ENCODE results near the gene ADARB2.

ADARB2 gene

DNA sequence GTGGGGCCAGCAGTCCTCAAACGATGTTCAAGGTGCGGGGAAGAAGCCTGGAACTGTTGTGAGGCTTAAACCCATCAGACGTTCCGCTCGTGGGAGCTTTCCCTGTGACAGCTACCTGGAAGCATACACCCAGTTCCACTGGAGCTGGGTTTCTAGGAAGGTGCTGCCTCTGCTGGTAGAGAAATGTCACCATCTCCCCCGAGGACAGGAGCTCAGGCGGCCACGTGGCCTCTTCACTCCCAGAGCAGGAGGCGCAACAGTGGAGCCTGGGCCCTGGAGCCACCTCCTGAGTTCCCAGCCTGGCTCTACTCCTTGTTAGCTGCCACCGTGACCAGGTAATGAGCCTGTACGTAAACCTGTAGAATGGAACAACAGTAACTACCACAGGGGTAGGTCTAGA, 156.1 kb downstream of the ADARB2 start:
- TF ChIP-seq, protein P1, sequence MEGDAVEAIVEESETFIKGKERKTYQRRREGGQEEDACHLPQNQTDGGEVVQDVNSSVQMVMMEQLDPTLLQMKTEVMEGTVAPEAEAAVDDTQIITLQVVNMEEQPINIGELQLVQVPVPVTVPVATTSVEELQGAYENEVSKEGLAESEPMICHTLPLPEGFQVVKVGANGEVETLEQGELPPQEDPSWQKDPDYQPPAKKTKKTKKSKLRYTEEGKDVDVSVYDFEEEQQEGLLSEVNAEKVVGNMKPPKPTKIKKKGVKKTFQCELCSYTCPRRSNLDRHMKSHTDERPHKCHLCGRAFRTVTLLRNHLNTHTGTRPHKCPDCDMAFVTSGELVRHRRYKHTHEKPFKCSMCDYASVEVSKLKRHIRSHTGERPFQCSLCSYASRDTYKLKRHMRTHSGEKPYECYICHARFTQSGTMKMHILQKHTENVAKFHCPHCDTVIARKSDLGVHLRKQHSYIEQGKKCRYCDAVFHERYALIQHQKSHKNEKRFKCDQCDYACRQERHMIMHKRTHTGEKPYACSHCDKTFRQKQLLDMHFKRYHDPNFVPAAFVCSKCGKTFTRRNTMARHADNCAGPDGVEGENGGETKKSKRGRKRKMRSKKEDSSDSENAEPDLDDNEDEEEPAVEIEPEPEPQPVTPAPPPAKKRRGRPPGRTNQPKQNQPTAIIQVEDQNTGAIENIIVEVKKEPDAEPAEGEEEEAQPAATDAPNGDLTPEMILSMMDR (IDR thresholded peaks at IDR 0.05; ENCODE audit: insufficient read depth, low read length, missing control alignments) = no peak
- CTCF ChIA-PET = no interaction called here
- no peak for DNase-seq (ENCODE audit: low read depth, low spot score)
- POLR2A ChIA-PET = no interaction called here
- no peak overlapping the region for H3K4me3 ChIP-seq (ENCODE audit: low read depth, low read length)

DNA sequence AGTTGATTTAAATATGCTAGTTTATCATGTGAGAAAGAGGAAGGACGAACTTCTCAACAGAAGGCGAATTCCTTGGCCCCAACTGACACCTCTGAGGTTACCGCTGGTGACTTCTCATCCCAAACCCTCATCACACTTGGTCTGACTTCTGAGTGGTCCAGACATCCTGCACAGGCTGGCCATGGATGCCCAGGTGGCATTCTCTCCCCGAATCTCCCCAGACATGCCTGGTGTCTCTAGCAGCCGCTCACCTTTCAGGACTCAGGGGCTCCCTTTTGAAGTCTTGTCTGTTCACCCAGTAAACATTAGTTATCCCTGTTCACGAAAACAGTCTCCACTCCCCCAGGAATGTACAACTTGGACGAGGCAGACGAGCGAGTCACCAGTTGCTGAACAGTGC, 157.7 kb downstream of the ADARB2 start:
- DNase-seq (ENCODE audit: low read depth, low spot score) = no peak
- CTCF ChIA-PET = no interaction called here
- POLR2A ChIA-PET = no interaction called here
- TF ChIP-seq, protein P1 (IDR thresholded peaks at IDR 0.05; ENCODE audit: insufficient read depth, low read length, missing control alignments) = no peak
- no peak overlapping the region for H3K4me3 ChIP-seq (ENCODE audit: low read depth, low read length)

DNA sequence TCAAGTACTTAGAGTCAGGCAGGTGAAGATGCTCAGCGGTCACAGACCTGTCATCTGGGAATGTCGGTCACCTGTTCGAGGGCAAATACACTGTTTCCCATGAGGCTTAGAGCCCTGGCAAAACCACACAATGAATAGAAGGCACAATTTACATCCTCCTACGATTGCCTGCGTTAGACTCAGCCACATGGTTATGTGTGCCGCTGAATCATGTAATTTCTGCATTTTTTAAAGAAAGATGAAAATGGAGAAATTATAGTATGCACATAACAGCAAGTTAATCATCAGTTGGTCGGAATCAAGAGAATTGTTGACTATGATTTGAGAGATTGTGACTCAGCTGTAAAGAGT, 158.2 kb downstream of the ADARB2 start:
- ChIA-PET POLR2A (no interaction called here), CTCF (no interaction called here)
- H3K4me3 ChIP-seq (ENCODE audit: low read depth, low read length) = no peak overlapping the region
- DNase-seq (ENCODE audit: low read depth, low spot score) = no peak
- TF ChIP-seq, protein P1 (IDR thresholded peaks at IDR 0.05; ENCODE audit: insufficient read depth, low read length, missing control alignments) = no peak

DNA sequence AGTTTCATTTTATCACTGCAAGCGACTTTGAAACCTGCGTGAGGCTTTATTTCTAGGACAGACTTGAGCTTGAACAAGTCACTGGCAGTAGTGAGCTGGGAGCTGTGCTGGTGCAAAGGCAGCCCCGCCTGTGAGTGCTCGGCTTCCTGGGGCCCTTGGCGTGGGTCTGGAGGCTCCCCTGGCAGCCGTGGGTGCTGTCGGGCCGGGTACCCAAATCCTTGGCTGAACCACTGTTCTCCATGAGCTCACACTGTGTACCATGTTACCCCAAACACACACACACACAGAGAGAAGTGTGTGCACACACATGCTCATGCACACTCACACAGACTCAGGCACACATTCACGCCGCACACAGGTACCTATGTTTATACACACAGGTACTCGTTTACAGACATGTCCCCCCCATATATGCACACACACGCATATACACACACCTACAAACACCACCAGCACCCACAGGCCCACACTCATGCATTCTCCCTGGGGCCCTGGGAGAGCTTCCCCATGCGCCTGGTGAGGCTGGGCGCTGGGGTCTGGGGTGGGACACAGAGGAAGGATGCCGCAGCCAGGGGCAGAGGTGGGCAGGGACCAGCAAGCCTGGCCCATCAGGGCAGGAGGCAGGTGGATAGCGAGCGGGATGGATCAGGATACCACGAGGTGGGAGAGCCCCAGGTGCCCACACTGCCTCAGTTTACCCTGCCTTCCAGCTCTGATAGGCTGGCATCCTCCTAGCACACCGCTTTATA, 158.8 kb downstream of the ADARB2 start:
- no peak for DNase-seq (ENCODE audit: low read depth, low spot score)
- POLR2A ChIA-PET = no interaction called here
- H3K4me3 ChIP-seq (ENCODE audit: low read depth, low read length) = no peak overlapping the region
- TF ChIP-seq, protein P1 (IDR thresholded peaks at IDR 0.05; ENCODE audit: insufficient read depth, low read length, missing control alignments) = no peak
- CTCF ChIA-PET = no interaction called here

DNA sequence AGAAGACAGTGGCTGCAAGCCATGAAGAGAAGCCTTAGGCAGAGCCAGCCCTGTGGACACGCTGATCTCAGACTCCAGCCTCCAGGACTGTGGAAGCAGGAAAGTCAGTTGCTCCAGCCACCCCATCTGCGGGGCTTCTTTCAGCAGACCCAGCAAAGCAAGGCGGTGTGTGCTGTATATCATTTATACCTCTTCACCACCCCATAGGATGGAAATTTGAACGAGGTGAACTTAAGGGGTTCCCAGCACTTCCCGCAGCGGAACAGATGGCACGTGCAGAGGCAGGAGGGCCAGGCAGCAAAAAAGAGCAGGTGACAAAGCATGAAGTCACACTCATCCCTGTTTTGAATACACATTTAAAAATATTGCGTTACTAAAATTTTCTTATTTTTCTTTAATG, 159.4 kb downstream of the ADARB2 start:
- TF ChIP-seq, protein P1 (IDR thresholded peaks at IDR 0.05; ENCODE audit: insufficient read depth, low read length, missing control alignments) = no peak
- H3K4me3 ChIP-seq (ENCODE audit: low read depth, low read length) = no peak overlapping the region
- DNase-seq (ENCODE audit: low read depth, low spot score) = no peak
- ChIA-PET CTCF (no interaction called here), POLR2A (no interaction called here)

DNA sequence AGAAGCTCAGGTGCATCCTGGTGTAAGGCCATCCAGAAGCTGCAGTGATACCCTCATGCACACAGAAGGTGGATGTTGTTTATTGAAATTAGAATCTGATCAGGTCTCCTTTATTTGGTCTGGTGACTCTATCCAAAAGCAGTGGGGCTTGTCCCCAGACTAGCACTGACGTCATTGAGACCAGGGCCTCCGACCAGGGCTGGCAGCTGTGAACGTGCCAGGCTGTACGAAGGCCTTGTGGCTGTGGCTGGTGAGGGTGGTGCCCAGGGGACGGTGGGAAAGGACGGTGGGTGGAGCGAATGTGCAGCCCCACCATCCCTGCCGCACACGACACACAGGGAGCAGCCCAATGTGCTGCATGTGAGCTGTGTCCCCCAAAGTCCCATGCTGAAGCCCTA, 160.0 kb downstream of the ADARB2 start:
- CTCF ChIA-PET = no interaction called here
- DNase-seq (ENCODE audit: low read depth, low spot score) = no peak
- POLR2A ChIA-PET = no interaction called here
- H3K4me3 ChIP-seq (ENCODE audit: low read depth, low read length) = no peak overlapping the region
- TF ChIP-seq, protein P1 (IDR thresholded peaks at IDR 0.05; ENCODE audit: insufficient read depth, low read length, missing control alignments) = no peak

Measured in AG04449 (cell line).